ENCODE results near the gene ERBB3. TPM values are rescaled to one million over a fixed set of nuclear protein-coding genes. Genes with fewer than 3 reads are reported as not detected.

ERBB3 gene
- total and polyA plus RNA-seq, 2 of the 8 experiments (the other 6 are each of a cell fraction or from before 2014, with no cell fraction given) = 33.9 to 52.4 TPM

GRCh38 chr12:56097738-56098137 is 17.8 kb downstream of the ERBB3 start:
- Histone ChIP-seq H3K56ac (replicated peaks; ENCODE audit: insufficient read length, low read depth, low read length) (no peak overlapping the region), H3K9ac (replicated peaks in 1 of 4; ENCODE audit: extremely low read depth in 1 of 4, low read depth in 3 of 4, low read length in 3 of 4) (no peak overlapping the region), H4K91ac (replicated peaks; ENCODE audit: insufficient read length, low read length) (no peak overlapping the region), H3K27ac (ENCODE audit: low read depth, low read length) (no peak overlapping the region), H3K14ac (ENCODE audit: insufficient read length) (no peak overlapping the region), H3K79me2 (ENCODE audit: control insufficient read depth in 1 of 2, insufficient read depth in 2 of 2, low read length in 2 of 2) (no peaks in the 10 kb centered on the region), H2BK12ac (ENCODE audit: low read depth, low read length) (no peak overlapping the region), H3K36me3 (ENCODE audit: control insufficient read depth in 2 of 4, insufficient read depth in 4 of 4, low read length in 3 of 4) (peaks cover 29 to 82% (median 74%) of the 10 kb centered on the region in 4 experiments), H3K18ac (ENCODE audit: extremely low read depth, low read length) (no peak overlapping the region), H3K23ac (ENCODE audit: insufficient read length) (no peak overlapping the region), H3K23me2 (ENCODE audit: low read depth, low read length) (no peaks in the 10 kb centered on the region), H3K4me3 (ENCODE audit: extremely low read depth in 1 of 4, insufficient read depth in 2 of 4, low read depth in 3 of 4, low read length in 4 of 4) (no peak overlapping the region), H2BK20ac (ENCODE audit: low read length) (no peak overlapping the region), H2BK15ac (ENCODE audit: low read length) (no peak overlapping the region), H3K27me3 (replicated peaks in 1 of 4; ENCODE audit: control insufficient read depth in 3 of 4, extremely low read depth in 1 of 4, insufficient read depth in 3 of 4, low read length in 3 of 4) (no peaks in the 10 kb centered on the region), H3K79me1 (ENCODE audit: low read depth, low read length) (no peaks in the 10 kb centered on the region), H4K8ac (ENCODE audit: extremely low read depth, insufficient read depth, low read length) (no peak overlapping the region), H3K4ac (replicated peaks; ENCODE audit: insufficient read length, low read depth, low read length) (no peak overlapping the region), H4K5ac (ENCODE audit: insufficient read length, low read depth, low read length) (no peak overlapping the region), H2AK5ac (ENCODE audit: low read depth, low read length) (no peak overlapping the region), H3K9me3 (ENCODE audit: insufficient read depth in 2 of 2, low read depth in 1 of 2, low read length in 1 of 2) (no peaks in the 10 kb centered on the region), H3K4me2 (ENCODE audit: insufficient read depth in 1 of 2, low read depth in 2 of 2, low read length in 2 of 2) (no peak overlapping the region), H2AFZ (ENCODE audit: low read length) (no peak overlapping the region), H2BK120ac (replicated peaks; ENCODE audit: low read depth, low read length) (no peak overlapping the region), H2BK5ac (ENCODE audit: low read depth, low read length) (no peak overlapping the region), H4K20me1 (replicated peaks in 1 of 2; ENCODE audit: control insufficient read depth in 1 of 2, insufficient read depth in 2 of 2, low read length in 2 of 2) (peaks cover 0 to 1% of the 10 kb centered on the region in 2 experiments), H3K4me1 (replicated peaks in 1 of 4; ENCODE audit: control insufficient read depth in 3 of 4, insufficient read depth in 4 of 4, low read length in 3 of 4) (no peaks in the 10 kb centered on the region)
- ChIA-PET CTCF (ENCODE audit: partially characterized antibody) (interaction anchor here (0.7 to 3.8 kb wide), 3 partner anchors 13 to 50 kb away, joined by 3 to 38 read pairs (median 4); no protein-coding TSS in a partner anchor), POLR2A (ENCODE audit: partially characterized antibody) (interaction anchor here (0.9 to 3.9 kb wide), 6 partner anchors 11 to 120 kb away, joined by 3 to 17 read pairs (median 4); partner anchors contain the start of gene ERBB3)
- FAIRE-seq (no peak), DNase-seq (ENCODE audit: low read depth in 1 of 2, low spot score in 2 of 2) (no peak)
- WGBS, 2 experiments (ENCODE audit: extremely low coverage in 1 of 2, insufficient coverage in 1 of 2, insufficient read length in 1 of 2, insufficient replicate concordance in 2 of 2, low coverage in 1 of 2, low lambda C conversion rate in 2 of 2, missing lambda C conversion rate in 1 of 2) = 92% methylated on average over 6 of the region's 6 CpGs; no CpG with 5 or more reads in 1 of the 2 experiments
- TF ChIP-seq RFX5 (IDR thresholded peaks at IDR 0.05; ENCODE audit: borderline replicate concordance, low read depth, low read length) (no peak), TAF1 (IDR thresholded peaks at IDR 0.05; ENCODE audit: low read depth, low read length) (no peak), TEAD4 (IDR thresholded peaks at IDR 0.05; ENCODE audit: low read depth, low read length) (no peak)

Data from H1 (cell line).